ENCODE results near the gene SARS2.
"Not testable (repeated sequence)": the region's sequence is repeated elsewhere in the genome, so short reads cannot be mapped to it uniquely, and the experiment has no call there.

Gene SARS2

GRCh38 chr19:38941466-38941865 lies 10.9 kb upstream of the SARS2 start:
- H3K27ac Mint-ChIP-seq = peak overlapping the region in 1 of 2 donors; percentile 42
- not testable (repeated sequence) for H3K27me3 Mint-ChIP-seq

DNA sequence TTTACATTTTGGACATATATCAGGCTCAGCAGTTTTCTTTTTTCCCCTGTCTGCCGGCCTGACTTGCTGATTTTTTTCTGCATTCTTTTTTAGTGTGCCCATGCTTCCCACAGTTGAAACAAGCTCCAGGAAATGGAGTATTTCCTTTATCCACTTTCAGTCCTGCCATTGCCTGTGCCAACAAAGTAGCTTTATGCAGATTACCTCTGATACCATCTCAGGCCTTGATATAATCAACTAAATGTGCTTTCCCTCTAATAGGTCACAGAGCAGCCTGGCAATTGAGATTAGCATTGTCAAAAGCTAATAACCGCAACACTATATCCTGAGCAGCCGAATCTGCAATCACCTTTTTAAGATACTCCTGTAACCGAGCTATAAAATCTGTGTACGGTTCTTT lies 9.4 kb upstream of the SARS2 start:
- no peak overlapping the region for H3K27ac Mint-ChIP-seq
- no peak overlapping the region for H3K4me3 Mint-ChIP-seq
- H3K27me3 Mint-ChIP-seq = peaks cover 0 to 8% of the 10 kb centered on the region in 2 donors
- peaks cover 0 to 12% of the 10 kb centered on the region in 2 donors for H3K4me1 Mint-ChIP-seq (ENCODE audit: low read depth in 2 of 2)
- no peak for DNase-seq
- no peaks in the 10 kb centered on the region for H3K9me3 Mint-ChIP-seq
- ATAC-seq (replicated peaks) = no peak
- no peaks in the 10 kb centered on the region for H3K36me3 Mint-ChIP-seq (ENCODE audit: insufficient read depth)

More at GRCh38 chr19:38941466-38941865, 10.9 kb upstream of the SARS2 start:
- DNase-seq; H3K36me3 Mint-ChIP-seq (ENCODE audit: insufficient read depth); H3K9me3 Mint-ChIP-seq; ATAC-seq (replicated peaks); H3K4me3 Mint-ChIP-seq: not testable (repeated sequence)
- peaks cover 0 to 12% of the 10 kb centered on the region in 2 donors for H3K4me1 Mint-ChIP-seq (ENCODE audit: low read depth in 2 of 2)

- H3K4me1 Mint-ChIP-seq (ENCODE audit: low read depth in 2 of 2) = peaks cover 29 to 32% of the 10 kb centered on the region in 2 donors
Observed at GRCh38 chr19:38933544-38933943, 3.0 kb upstream of the SARS2 start.

DNA sequence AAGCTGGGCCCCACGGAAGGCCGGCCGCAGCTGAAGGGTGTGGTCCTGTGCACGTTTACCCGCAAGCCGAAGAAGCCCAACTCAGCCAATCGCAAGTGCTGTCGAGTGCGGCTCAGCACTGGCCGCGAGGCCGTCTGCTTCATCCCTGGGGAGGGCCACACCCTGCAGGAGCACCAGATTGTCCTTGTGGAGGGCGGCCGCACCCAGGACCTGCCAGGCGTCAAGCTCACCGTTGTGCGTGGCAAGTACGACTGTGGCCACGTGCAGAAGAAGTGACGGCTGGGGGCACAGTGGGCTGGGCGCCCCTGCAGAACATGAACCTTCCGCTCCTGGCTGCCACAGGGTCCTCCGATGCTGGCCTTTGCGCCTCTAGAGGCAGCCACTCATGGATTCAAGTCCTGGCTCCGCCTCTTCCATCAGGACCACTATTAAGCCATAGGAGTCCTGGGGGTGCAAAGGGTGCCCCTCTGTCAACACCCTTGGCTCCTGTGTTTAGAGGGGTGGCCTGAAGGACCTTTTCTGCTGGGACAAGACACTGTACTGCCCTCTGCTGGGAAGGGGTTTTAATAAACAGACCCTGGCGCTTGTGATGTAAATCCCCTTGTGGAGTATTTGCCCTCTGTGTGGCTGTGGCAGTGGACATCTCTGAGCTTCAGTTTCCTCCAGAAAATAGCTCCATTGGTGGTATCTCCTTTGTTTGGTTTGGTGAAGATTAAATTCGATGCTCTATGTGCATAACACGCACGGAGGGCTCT lies 2.0 kb upstream of the SARS2 start:
- peaks cover 29% of the 10 kb centered on the region for H3K36me3 Mint-ChIP-seq (ENCODE audit: insufficient read depth)
- H3K27me3 Mint-ChIP-seq = no peaks in the 10 kb centered on the region
- peak; percentile 34 to 50 (median 41) for DNase-seq
- H3K4me1 Mint-ChIP-seq (ENCODE audit: low read depth in 2 of 2) = peaks cover 38 to 41% of the 10 kb centered on the region in 2 donors
- ATAC-seq (replicated peaks) = no peak
- H3K9me3 Mint-ChIP-seq = no peaks in the 10 kb centered on the region
- peak overlapping the region; percentile 47 to 96 for H3K4me3 Mint-ChIP-seq
- peak overlapping the region in 1 of 2 donors; percentile 57 for H3K27ac Mint-ChIP-seq

More at GRCh38 chr19:38933544-38933943, 3.0 kb upstream of the SARS2 start:
- Mint-ChIP-seq H3K9me3 (no peaks in the 10 kb centered on the region), H3K27me3 (no peaks in the 10 kb centered on the region), H3K36me3 (ENCODE audit: insufficient read depth) (peaks cover 28% of the 10 kb centered on the region), H3K27ac (peak overlapping the region in 1 of 2 donors; percentile 57), H3K4me3 (no peak overlapping the region)
- ATAC-seq (replicated peaks) (no peak), DNase-seq (no peak)

DNA sequence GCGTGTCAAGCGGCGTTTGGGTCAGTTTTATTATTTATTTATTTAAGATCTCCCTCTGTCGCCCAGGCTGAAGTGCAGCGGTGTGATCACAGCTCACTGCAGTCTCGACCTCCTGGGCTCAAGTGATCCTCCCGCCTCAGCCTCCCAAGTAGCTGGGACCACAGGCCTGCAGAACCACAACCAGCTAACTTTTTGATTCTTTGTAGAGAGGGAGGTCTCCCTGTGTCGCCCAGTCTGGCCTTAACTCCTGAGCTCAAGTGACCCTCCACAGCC lies 894 bp upstream of the SARS2 start:
- peak overlapping the region; percentile 98 to 99 for H3K27ac Mint-ChIP-seq
- ATAC-seq (replicated peaks) = no peak
- H3K4me1 Mint-ChIP-seq (ENCODE audit: low read depth in 2 of 2) = peaks cover 39 to 43% of the 10 kb centered on the region in 2 donors
- no peak for DNase-seq
- H3K9me3 Mint-ChIP-seq = no peaks in the 10 kb centered on the region
- peak overlapping the region; percentile 96 to 98 for H3K4me3 Mint-ChIP-seq
- peaks cover 29% of the 10 kb centered on the region for H3K36me3 Mint-ChIP-seq (ENCODE audit: insufficient read depth)
- no peaks in the 10 kb centered on the region for H3K27me3 Mint-ChIP-seq

DNA sequence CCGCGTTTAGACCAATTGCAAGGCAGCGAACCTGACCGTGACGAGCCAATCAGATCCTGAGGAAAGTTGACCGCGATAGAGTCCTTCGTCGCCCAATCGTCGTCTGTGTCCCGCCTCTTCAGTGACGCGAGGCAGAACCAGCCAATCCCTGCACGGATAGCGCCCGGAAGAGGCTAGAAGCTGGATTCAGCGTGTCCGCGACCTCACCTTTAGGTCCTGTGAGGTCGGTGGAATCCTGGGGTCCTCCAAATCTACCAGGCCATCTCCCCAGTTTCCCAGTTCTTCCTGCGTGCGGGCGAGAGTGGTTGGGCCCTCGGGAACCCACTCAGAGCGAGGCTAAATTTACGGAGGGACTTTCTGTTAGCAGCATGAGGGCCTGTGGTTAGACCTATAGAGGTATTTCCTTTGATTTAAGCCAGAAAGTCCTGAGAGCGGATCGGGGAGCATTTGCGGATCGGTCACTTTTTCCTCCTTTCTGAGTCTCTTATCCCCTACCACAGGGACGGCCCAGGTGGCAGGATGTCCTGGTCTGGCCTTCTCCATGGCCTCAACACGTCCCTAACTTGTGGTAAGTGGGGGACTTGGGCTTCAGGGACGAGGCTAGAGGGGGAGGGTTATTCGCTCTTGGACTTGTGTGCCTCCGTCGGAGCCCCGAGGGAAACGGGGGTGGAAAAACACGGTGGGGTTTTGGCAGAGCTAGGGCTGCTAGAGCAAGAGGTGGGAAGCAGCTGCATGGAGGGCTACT lies 385 bp upstream of the SARS2 start, which contains the start of gene MRPS12:
TSS of gene MRPS12 (plus strand) at position 169 of the 745 bp plus-strand sequence. CDS start at position 520, 351 bp downstream.
- H3K27me3 Mint-ChIP-seq = no peaks in the 10 kb centered on the region
- ATAC-seq (replicated peaks) (peak; percentile 91), DNase-seq (peak in 2 of 3 experiments; percentile 97 to 98)
- H3K4me3 Mint-ChIP-seq = peak within 1 kb of the TSS; percentile 96 to 98
- peaks cover 43 to 48% of the 10 kb centered on the region in 2 donors for H3K4me1 Mint-ChIP-seq (ENCODE audit: low read depth in 2 of 2)
- no peaks in the 10 kb centered on the region for H3K9me3 Mint-ChIP-seq
- H3K27ac Mint-ChIP-seq = peak within 1 kb of the TSS; percentile 98 to 99
- H3K36me3 Mint-ChIP-seq (ENCODE audit: insufficient read depth) = peaks cover 31% of the 10 kb centered on the region

DNA sequence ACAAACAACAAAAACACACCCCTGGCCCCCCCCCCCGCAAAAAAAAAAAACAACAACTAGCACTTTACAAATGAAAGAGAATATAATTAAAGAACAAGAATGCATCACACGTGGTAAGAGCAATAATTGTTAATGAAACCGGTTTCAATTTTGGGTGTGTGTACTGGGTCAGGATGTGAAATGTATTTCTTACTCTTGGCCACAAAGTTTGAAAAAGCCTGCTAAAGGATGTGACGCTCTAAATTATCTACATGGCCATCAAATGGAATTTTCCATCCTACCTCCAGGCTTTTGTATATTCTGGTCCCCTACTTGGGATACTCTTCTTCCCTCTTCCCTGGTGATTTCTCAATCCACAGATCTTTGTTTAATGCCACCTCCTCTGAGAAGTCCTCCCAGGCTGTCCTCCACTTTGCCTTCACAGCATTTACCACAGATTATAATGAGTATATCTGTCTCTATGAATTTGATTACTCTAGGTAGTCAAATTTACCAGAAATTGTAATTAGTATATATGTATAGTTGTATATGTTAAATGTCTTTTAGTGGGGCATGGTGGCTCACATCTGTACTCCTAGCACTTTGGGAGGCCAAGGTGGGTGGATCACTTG lies 2.1 kb downstream of the SARS2 start:
- DNase-seq (no peak), ATAC-seq (replicated peaks) (peak; percentile 11)
- no peaks in the 10 kb centered on the region for H3K9me3 Mint-ChIP-seq
- peak overlapping the region; percentile 55 to 81 for H3K27ac Mint-ChIP-seq
- H3K4me3 Mint-ChIP-seq = peak overlapping the region; percentile 96 to 98
- peaks cover 26% of the 10 kb centered on the region for H3K36me3 Mint-ChIP-seq (ENCODE audit: insufficient read depth)
- H3K27me3 Mint-ChIP-seq = no peaks in the 10 kb centered on the region
- peaks cover 54 to 57% of the 10 kb centered on the region in 2 donors for H3K4me1 Mint-ChIP-seq (ENCODE audit: low read depth in 2 of 2)

- Mint-ChIP-seq H3K27ac (peak overlapping the region; percentile 82 to 92), H3K4me1 (ENCODE audit: low read depth in 2 of 2) (peaks cover 30 to 33% of the 10 kb centered on the region in 2 donors), H3K4me3 (peak overlapping the region; percentile 8 to 42), H3K9me3 (no peaks in the 10 kb centered on the region), H3K36me3 (ENCODE audit: insufficient read depth) (peaks cover 12% of the 10 kb centered on the region), H3K27me3 (no peaks in the 10 kb centered on the region)
- ATAC-seq (replicated peaks) = peak; percentile 88
- peak; percentile 48 to 63 (median 52) for DNase-seq
Observed at GRCh38 chr19:38924388-38924787, 6.2 kb downstream of the SARS2 start.

- no peaks in the 10 kb centered on the region for H3K27me3 Mint-ChIP-seq
- H3K27ac Mint-ChIP-seq = peak overlapping the region in 1 of 2 donors; percentile 14
- H3K4me3 Mint-ChIP-seq = no peak overlapping the region
Observed at GRCh38 chr19:38922482-38922881, 8.1 kb downstream of the SARS2 start.

GRCh38 chr19:38921420-38922274 lies 8.9 kb downstream of the SARS2 start:
- ATAC-seq (replicated peaks) (no peak), DNase-seq (no peak)
- Mint-ChIP-seq H3K36me3 (ENCODE audit: insufficient read depth) (peaks cover 10% of the 10 kb centered on the region), H3K9me3 (no peaks in the 10 kb centered on the region), H3K27ac (peak overlapping the region in 1 of 2 donors; percentile 14), H3K4me3 (no peak overlapping the region), H3K4me1 (ENCODE audit: low read depth in 2 of 2) (peaks cover 17 to 18% of the 10 kb centered on the region in 2 donors), H3K27me3 (no peaks in the 10 kb centered on the region)

More at GRCh38 chr19:38922482-38922881, 8.1 kb downstream of the SARS2 start:
- DNase-seq (no peak), ATAC-seq (replicated peaks) (no peak)
- Mint-ChIP-seq H3K36me3 (ENCODE audit: insufficient read depth) (peaks cover 10% of the 10 kb centered on the region), H3K9me3 (no peaks in the 10 kb centered on the region), H3K4me1 (ENCODE audit: low read depth in 2 of 2) (peaks cover 17 to 18% of the 10 kb centered on the region in 2 donors)

DNA sequence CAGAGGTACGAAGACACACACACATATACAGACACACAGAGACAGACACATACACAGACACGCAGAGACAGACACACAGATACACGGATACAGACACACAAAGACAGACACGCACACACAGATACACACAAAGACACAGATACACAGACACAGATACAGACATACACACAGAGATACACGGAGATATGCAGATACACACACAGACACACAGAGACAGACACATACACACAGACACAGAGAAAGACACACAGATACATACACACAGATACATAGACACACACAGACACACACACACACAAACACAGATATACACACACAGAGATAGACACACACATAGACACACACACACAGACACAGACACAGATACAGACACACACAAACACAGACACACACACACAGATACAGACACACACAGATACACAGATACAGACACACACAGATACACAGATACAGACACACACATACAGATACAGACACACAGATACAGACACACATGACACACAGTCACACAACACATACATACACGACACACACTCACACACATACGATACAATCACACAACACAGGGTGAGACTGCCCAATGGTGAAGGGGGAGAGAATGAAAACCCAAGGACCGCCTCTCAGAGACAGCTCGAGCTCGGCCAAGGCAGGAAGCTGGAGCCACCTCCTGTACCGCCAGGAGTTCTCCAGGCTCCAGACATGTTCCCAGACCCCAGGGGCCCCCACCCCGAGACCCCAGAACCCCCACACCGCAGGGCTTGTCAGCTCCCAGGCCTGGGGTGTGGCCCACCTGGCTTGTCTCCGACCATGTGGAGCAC lies 9.8 kb downstream of the SARS2 start:
- no peaks in the 10 kb centered on the region for H3K27me3 Mint-ChIP-seq
- no peaks in the 10 kb centered on the region for H3K9me3 Mint-ChIP-seq
- H3K36me3 Mint-ChIP-seq (ENCODE audit: insufficient read depth) = peaks cover 7% of the 10 kb centered on the region
- DNase-seq (no peak), ATAC-seq (replicated peaks) (no peak)
- peaks cover 10 to 14% of the 10 kb centered on the region in 2 donors for H3K4me1 Mint-ChIP-seq (ENCODE audit: low read depth in 2 of 2)
- H3K27ac Mint-ChIP-seq = no peak overlapping the region
- H3K4me3 Mint-ChIP-seq = no peak overlapping the region
